A673 (cell line): Measurements from ENCODE around the gene BCKDK. TPM values are rescaled to one million over a fixed set of nuclear protein-coding genes. Genes with fewer than 3 reads are reported as not detected.

Experiments used
- BruUV-seq: library from RNA; stranded (reverse); fragments of 400-500 nt; replicated peaks from 2 replicates; lab custom pipeline; 2021; lab: Mats Ljungman, UMichigan
- CTCF ChIA-PET: fragments of 300-600 bp; sonication (Branson Sonifier 250); formaldehyde crosslinking; loops from one replicate; lab custom pipeline; 2022; ENCODE audit warnings: antibody characterized with exemption; lab: Charles Lee
- POLR2A ChIA-PET: fragments of 300-600 bp; sonication (Branson Sonifier 250); formaldehyde crosslinking; loops from one replicate; lab custom pipeline; 2022; ENCODE audit warnings: antibody characterized with exemption; ENCODE audit not compliant: low non-redundant PET; lab: Charles Lee
- DNase-seq: peaks from one replicate; pipeline ENCODE4 v3.0.0-alpha.2; 2015; ENCODE audit warnings: low spot score
- H3K27ac ChIP-seq: fragments of 200-600 bp; sonication (generic); 2 replicates; pipeline ENCODE4 v1.5.1; 2016; ENCODE audit warnings: mixed run types, low read depth, mild to moderate bottlenecking, mixed read lengths, antibody characterized with exemption, low read length; ENCODE audit not compliant: poor library complexity, severe bottlenecking
- H3K27me3 ChIP-seq: fragments of 200-600 bp; sonication (generic); replicated peaks from 2 replicates; pipeline ENCODE4 v1.6.1; 2017; ENCODE audit warnings: mixed run types, low read depth, mild to moderate bottlenecking, mixed read lengths, antibody characterized with exemption, low read length; ENCODE audit not compliant: insufficient read depth, poor library complexity
- H3K36me3 ChIP-seq: fragments of 200-600 bp; sonication (generic); 2 replicates; pipeline ENCODE4 v1.6.1; 2016; ENCODE audit warnings: mixed run types, mild to moderate bottlenecking, mixed read lengths, antibody characterized with exemption, low read length; ENCODE audit not compliant: insufficient read depth, poor library complexity, severe bottlenecking
- H3K4me1 ChIP-seq: fragments of 200-600 bp; sonication (generic); 2 replicates; pipeline ENCODE4 v1.6.1; 2017; ENCODE audit warnings: mixed run types, mild to moderate bottlenecking, mixed read lengths, antibody characterized with exemption, low read length; ENCODE audit not compliant: insufficient read depth, poor library complexity, severe bottlenecking
- H3K4me3 ChIP-seq: fragments of 200-600 bp; sonication (generic); 2 replicates; pipeline ENCODE4 v1.5.1; 2016; ENCODE audit warnings: low read depth, mixed run types, mild to moderate bottlenecking, mixed read lengths, low read length; ENCODE audit not compliant: poor library complexity, severe bottlenecking
- H3K9me3 ChIP-seq: fragments of 200-600 bp; sonication (generic); 2 replicates; pipeline ENCODE4 v1.6.1; 2016; ENCODE audit warnings: mixed run types, low read depth, mild to moderate bottlenecking, mixed read lengths, antibody characterized with exemption, low read length; ENCODE audit not compliant: poor library complexity, severe bottlenecking
- CTCF ChIP-seq: fragments of 300-800, 200-600 bp; sonication (generic); conservative IDR thresholded peaks from 2 replicates; pipeline ENCODE4 v1.5.1; 2017; ENCODE audit warnings: low read depth, mild to moderate bottlenecking, antibody characterized with exemption, low read length, moderate library complexity, mixed read lengths
- EZH2 ChIP-seq: fragments of 200-600 bp; sonication (generic); IDR thresholded peaks from 2 replicates; pipeline ENCODE4 v1.6.1; 2017; ENCODE audit warnings: borderline replicate concordance, low read depth, mild to moderate bottlenecking, mixed read lengths, antibody characterized with exemption, low read length; ENCODE audit not compliant: poor library complexity, severe bottlenecking
- intact Hi-C: fragments of 100-400 bp; cut with micrococcal nuclease; formaldehyde crosslinking; loops from one replicate; pipeline ENCODE4 v1.10.0; 2022; ENCODE audit not compliant: unreplicated experiment
- total RNA-seq: library from RNA; stranded (reverse); gene quantifications from 2 replicates; pipeline ENCODE4 v1.2.3, GENCODE V29; 2021

BCKDK gene
- total RNA-seq, 1 experiment from 2014 or later, result 36.6 TPM

DNA sequence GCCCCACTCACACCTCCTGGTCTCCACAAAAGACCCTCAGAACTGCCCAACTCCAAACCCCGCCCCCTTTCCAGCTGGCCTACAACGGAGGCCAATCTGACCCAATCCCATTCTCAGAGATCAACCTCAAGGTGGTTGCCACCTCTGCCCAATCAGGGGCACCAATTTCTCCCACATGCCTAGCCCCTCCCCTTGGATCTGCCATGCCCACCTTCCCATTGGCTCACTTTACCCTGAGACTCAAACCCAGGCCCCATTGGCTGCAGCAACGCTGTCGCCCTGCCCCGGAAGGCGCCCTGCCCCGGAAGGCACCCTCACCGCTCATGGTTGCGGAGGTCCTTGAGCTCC lies 44.7 kb upstream of the BCKDK start:
- no peaks in the 10 kb centered on the region for H3K9me3 ChIP-seq
- peaks cover 11% of the 10 kb centered on the region for H3K36me3 ChIP-seq
- ChIA-PET CTCF (no interaction called here), POLR2A (no interaction called here)
- H3K27me3 ChIP-seq, result no peaks in the 10 kb centered on the region
- H3K4me3 ChIP-seq, result no peak overlapping the region
- DNase-seq, result no peak
- H3K27ac ChIP-seq, result peak overlapping the region; percentile 10
- TF ChIP-seq EZH2 (no peak), CTCF (no peak)
- no TSS peak for BruUV-seq
- intact Hi-C loops, result no loop called here
- H3K4me1 ChIP-seq, result peaks cover 14% of the 10 kb centered on the region

DNA sequence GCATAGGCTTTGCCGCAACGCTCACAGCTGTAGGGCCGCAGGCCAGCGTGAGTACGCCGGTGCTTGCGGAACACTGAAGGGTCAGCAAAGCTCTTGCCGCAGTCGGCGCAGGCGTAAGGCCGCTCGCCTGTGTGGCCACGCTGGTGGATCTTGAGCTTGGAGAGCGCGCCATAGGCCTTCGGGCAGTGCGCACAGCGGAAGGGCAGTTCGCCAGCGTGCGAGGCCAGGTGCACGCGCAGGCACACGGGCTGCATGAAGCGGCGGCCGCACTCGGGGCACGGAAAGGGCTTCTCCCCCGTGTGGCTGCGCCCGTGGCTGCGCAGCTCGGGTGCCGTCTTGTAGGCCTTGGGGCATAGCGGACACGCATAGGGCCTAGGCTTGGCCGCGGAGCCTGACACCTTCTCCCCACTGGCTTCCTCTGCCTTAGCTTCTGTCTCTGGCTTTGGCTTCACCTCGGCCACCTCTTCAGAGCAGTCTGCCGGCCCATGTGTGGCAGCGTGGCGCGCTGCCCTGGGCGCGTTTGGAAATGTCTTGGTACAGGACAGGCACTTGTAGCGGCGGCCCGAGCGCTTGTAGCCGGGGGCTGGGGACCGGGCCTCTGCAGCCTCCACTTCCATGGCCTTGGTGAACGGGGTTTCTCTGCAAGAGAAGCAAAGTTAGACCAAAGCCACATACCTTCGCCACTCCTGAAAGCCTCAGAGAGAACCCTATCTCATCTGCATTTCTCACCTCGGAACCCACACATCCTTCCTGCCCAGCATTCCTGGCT lies 44.2 kb upstream of the BCKDK start:
- ChIA-PET CTCF (no interaction called here), POLR2A (no interaction called here)
- no TSS peak for BruUV-seq
- DNase-seq, result no peak
- H3K27me3 ChIP-seq, result no peaks in the 10 kb centered on the region
- peaks cover 14% of the 10 kb centered on the region for H3K4me1 ChIP-seq
- TF ChIP-seq EZH2, result no peak
- no peak for TF ChIP-seq CTCF
- peaks cover 11% of the 10 kb centered on the region for H3K36me3 ChIP-seq
- H3K4me3 ChIP-seq, result no peak overlapping the region
- H3K27ac ChIP-seq, result peak overlapping the region; percentile 85
- intact Hi-C loops, result no loop called here
- no peaks in the 10 kb centered on the region for H3K9me3 ChIP-seq

DNA sequence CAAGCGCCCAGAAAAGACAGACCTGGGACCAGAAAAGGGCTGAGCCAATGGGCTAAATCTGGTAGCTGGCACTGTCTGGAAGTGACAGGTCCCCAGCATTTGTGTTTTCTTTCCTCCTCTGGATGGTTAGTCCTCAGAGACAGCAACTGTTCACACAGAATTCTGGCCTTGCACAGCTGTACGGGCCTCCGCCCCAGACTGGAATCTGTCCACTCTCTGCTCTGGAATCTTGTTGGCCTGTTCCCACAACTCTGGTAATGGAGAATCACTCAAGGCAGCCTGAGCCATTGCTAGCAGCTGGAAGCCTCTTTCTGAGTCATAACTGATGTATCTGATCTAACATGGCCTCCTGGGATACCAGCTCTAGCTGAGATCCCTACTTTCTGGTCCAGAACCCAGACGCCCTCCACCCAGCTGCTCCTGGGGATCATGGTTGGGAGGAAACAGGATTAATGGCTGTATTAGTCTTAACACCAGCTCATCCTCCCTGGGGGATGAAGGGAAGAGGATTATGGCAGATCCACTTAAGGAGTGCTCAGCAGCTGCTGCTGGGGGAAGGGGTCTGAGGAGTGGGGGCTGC lies 43.2 kb upstream of the BCKDK start:
- H3K27ac ChIP-seq, result peak overlapping the region; percentile 85

More for the DNA sequence above, 43.2 kb upstream of the BCKDK start:
- no TSS peak for BruUV-seq
- Histone ChIP-seq H3K27me3 (no peaks in the 10 kb centered on the region), H3K4me3 (no peak overlapping the region), H3K9me3 (no peaks in the 10 kb centered on the region), H3K4me1 (peaks cover 14% of the 10 kb centered on the region), H3K36me3 (peaks cover 11% of the 10 kb centered on the region)
- POLR2A ChIA-PET, result no interaction called here
- peak; percentile 91 for DNase-seq
- no peak for TF ChIP-seq CTCF
- TF ChIP-seq EZH2, result no peak
- CTCF ChIA-PET, result no interaction called here
- intact Hi-C loops, result no loop called here
